Measurements from ENCODE around the gene PSG1. TPM values are rescaled to one million over a fixed set of nuclear protein-coding genes. Genes with fewer than 3 reads are reported as not detected.
"Not testable (repeated sequence)": the region's sequence is repeated elsewhere in the genome, so short reads cannot be mapped to it uniquely, and the experiment has no call there.

PSG1 gene
- total RNA-seq, 2 experiments from 2014 or later: not detected

DNA sequence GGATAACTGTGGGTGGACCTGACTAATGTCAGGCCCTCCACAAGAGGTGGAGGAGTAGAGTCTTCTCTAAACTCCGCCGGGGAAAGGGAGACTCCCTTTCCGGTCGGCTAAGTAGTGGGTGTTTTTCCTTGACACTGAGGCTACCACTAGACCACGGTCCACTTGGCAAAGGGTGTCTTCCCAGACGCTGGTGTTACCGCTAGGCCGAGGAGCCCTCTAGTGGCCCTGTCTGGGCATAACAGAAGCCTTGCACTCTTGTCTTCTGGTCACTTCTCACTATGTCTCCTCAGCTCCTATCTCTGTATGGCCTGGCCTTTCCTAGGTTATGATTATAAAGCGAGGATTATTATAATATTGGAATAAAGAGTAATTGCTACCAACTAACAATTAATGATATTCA is 43.6 kb upstream of the PSG1 start:
- intact Hi-C loops (cut with DNase I, micrococcal nuclease); H3K4me3 Mint-ChIP-seq; H3K4me3 ChIP-seq (ENCODE audit: low read length); POLR2A ChIA-PET; CTCF ChIA-PET; H3K36me3 Mint-ChIP-seq (ENCODE audit: low read depth); H3K36me3 ChIP-seq (ENCODE audit: insufficient read depth, low read length); H3K9me3 Mint-ChIP-seq; H3K9me3 ChIP-seq (ENCODE audit: control insufficient read depth in 1 of 2, insufficient read depth in 1 of 2, low read length in 2 of 2); H3K27ac ChIP-seq (ENCODE audit: low read depth in 1 of 2, low read length in 2 of 2); H3K27me3 ChIP-seq (ENCODE audit: control insufficient read depth in 1 of 2, insufficient read depth in 2 of 2, low read length in 2 of 2); H3K4me1 ChIP-seq (ENCODE audit: insufficient read depth, low read length); H3K4me1 Mint-ChIP-seq (ENCODE audit: low read depth); ATAC-seq (ENCODE audit: poor library complexity); H3K27ac Mint-ChIP-seq: not testable (repeated sequence)
- H3K27me3 Mint-ChIP-seq: peaks cover 32% of the 10 kb centered on the region
- TF ChIP-seq, protein P1, sequence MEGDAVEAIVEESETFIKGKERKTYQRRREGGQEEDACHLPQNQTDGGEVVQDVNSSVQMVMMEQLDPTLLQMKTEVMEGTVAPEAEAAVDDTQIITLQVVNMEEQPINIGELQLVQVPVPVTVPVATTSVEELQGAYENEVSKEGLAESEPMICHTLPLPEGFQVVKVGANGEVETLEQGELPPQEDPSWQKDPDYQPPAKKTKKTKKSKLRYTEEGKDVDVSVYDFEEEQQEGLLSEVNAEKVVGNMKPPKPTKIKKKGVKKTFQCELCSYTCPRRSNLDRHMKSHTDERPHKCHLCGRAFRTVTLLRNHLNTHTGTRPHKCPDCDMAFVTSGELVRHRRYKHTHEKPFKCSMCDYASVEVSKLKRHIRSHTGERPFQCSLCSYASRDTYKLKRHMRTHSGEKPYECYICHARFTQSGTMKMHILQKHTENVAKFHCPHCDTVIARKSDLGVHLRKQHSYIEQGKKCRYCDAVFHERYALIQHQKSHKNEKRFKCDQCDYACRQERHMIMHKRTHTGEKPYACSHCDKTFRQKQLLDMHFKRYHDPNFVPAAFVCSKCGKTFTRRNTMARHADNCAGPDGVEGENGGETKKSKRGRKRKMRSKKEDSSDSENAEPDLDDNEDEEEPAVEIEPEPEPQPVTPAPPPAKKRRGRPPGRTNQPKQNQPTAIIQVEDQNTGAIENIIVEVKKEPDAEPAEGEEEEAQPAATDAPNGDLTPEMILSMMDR (IDR thresholded peaks at IDR 0.05): peak; percentile 43
- DNase-seq: peak in 2 of 14 experiments; percentile 13 to 24

- POLR2A ChIA-PET; H3K4me3 ChIP-seq (ENCODE audit: low read length); H3K4me3 Mint-ChIP-seq; ATAC-seq (ENCODE audit: poor library complexity); H3K4me1 Mint-ChIP-seq (ENCODE audit: low read depth); H3K9me3 ChIP-seq (ENCODE audit: control insufficient read depth in 1 of 2, insufficient read depth in 1 of 2, low read length in 2 of 2); H3K36me3 Mint-ChIP-seq (ENCODE audit: low read depth); H3K36me3 ChIP-seq (ENCODE audit: insufficient read depth, low read length); H3K27ac Mint-ChIP-seq; H3K27me3 ChIP-seq (ENCODE audit: control insufficient read depth in 1 of 2, insufficient read depth in 2 of 2, low read length in 2 of 2); CTCF ChIA-PET; intact Hi-C loops (cut with DNase I, micrococcal nuclease); DNase-seq; H3K27ac ChIP-seq (ENCODE audit: low read depth in 1 of 2, low read length in 2 of 2); H3K4me1 ChIP-seq (ENCODE audit: insufficient read depth, low read length); H3K9me3 Mint-ChIP-seq: not testable (repeated sequence)
- H3K27me3 Mint-ChIP-seq: peaks cover 18% of the 10 kb centered on the region
Observed at GRCh38 chr19:42920971-42921370, 41.5 kb upstream of the PSG1 start.

GRCh38 chr19:42919757-42920079 is 40.2 kb upstream of the PSG1 start:
- DNase-seq: no peak
- TF ChIP-seq, protein P1 (IDR thresholded peaks at IDR 0.05): no peak
- peaks cover 6% of the 10 kb centered on the region for H3K27me3 Mint-ChIP-seq
- H3K9me3 Mint-ChIP-seq: no peaks in the 10 kb centered on the region
- ChIA-PET CTCF (no interaction called here), POLR2A (no interaction called here)
- H3K27ac ChIP-seq (ENCODE audit: low read depth in 1 of 2, low read length in 2 of 2): no peak overlapping the region
- intact Hi-C loops (cut with DNase I, micrococcal nuclease): no loop called here
- no peaks in the 10 kb centered on the region for H3K9me3 ChIP-seq (ENCODE audit: control insufficient read depth in 1 of 2, insufficient read depth in 1 of 2, low read length in 2 of 2)
- H3K4me1 ChIP-seq (ENCODE audit: insufficient read depth, low read length): no peaks in the 10 kb centered on the region
- no peaks in the 10 kb centered on the region for H3K36me3 ChIP-seq (ENCODE audit: insufficient read depth, low read length)
- no peak overlapping the region for H3K27ac Mint-ChIP-seq
- peaks cover 0 to 2% of the 10 kb centered on the region in 2 experiments for H3K27me3 ChIP-seq (ENCODE audit: control insufficient read depth in 1 of 2, insufficient read depth in 2 of 2, low read length in 2 of 2)
- no peaks in the 10 kb centered on the region for H3K36me3 Mint-ChIP-seq (ENCODE audit: low read depth)
- no peak for ATAC-seq (ENCODE audit: poor library complexity)
- no peak overlapping the region for H3K4me3 Mint-ChIP-seq
- H3K4me1 Mint-ChIP-seq (ENCODE audit: low read depth): no peaks in the 10 kb centered on the region
- no peak overlapping the region for H3K4me3 ChIP-seq (ENCODE audit: low read length)

DNA sequence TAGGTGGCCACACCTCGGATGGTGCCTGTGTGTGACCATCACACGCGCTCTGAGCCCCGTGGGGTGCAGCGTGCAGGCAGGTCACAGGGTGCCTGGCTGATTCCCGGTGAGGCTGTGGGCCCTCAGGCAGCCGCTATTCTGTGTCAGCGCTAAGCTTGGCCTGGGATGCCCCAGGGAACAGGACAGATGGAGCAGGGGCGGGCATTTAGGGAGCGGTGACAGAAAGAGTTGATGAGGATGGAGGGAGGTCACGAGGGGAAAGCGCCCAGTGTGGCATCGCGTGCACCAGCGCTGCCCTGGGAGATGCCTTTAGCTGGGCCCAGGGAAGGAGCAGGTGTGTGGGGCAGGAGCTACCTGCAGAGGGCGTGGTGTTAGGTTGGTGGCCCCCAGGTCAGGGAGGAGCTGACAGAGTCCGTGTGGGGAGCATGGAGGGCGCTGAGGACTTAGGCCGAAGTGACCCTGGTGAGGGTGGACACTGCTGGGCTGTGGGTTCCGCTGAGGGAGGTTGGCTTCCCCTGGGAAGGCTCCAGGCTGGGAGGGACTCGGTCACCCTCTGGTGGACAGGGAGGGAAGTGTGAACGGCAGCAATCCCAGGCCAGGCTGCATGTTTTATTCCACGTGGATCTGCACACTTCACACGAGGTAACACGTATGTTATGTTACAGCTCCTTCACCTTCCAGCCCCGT is 39.7 kb upstream of the PSG1 start:
- H3K4me1 ChIP-seq (ENCODE audit: insufficient read depth, low read length); H3K4me3 ChIP-seq (ENCODE audit: low read length); H3K27ac ChIP-seq (ENCODE audit: low read depth in 1 of 2, low read length in 2 of 2); H3K27me3 ChIP-seq (ENCODE audit: control insufficient read depth in 1 of 2, insufficient read depth in 2 of 2, low read length in 2 of 2); H3K27me3 Mint-ChIP-seq; DNase-seq; intact Hi-C loops (cut with DNase I, micrococcal nuclease); H3K9me3 ChIP-seq (ENCODE audit: control insufficient read depth in 1 of 2, insufficient read depth in 1 of 2, low read length in 2 of 2); CTCF ChIA-PET; ATAC-seq (ENCODE audit: poor library complexity); POLR2A ChIA-PET; H3K4me3 Mint-ChIP-seq; H3K27ac Mint-ChIP-seq; H3K36me3 ChIP-seq (ENCODE audit: insufficient read depth, low read length); H3K9me3 Mint-ChIP-seq; H3K4me1 Mint-ChIP-seq (ENCODE audit: low read depth); H3K36me3 Mint-ChIP-seq (ENCODE audit: low read depth): not testable (repeated sequence)

GRCh38 chr19:42918377-42919069 is 39.0 kb upstream of the PSG1 start:
- POLR2A ChIA-PET; H3K27me3 ChIP-seq (ENCODE audit: control insufficient read depth in 1 of 2, insufficient read depth in 2 of 2, low read length in 2 of 2); ATAC-seq (ENCODE audit: poor library complexity); H3K27ac ChIP-seq (ENCODE audit: low read depth in 1 of 2, low read length in 2 of 2); H3K4me3 Mint-ChIP-seq; H3K36me3 Mint-ChIP-seq (ENCODE audit: low read depth); H3K27me3 Mint-ChIP-seq; H3K9me3 ChIP-seq (ENCODE audit: control insufficient read depth in 1 of 2, insufficient read depth in 1 of 2, low read length in 2 of 2); H3K27ac Mint-ChIP-seq; H3K4me1 ChIP-seq (ENCODE audit: insufficient read depth, low read length); H3K4me1 Mint-ChIP-seq (ENCODE audit: low read depth); H3K4me3 ChIP-seq (ENCODE audit: low read length); CTCF ChIA-PET; H3K36me3 ChIP-seq (ENCODE audit: insufficient read depth, low read length); DNase-seq; H3K9me3 Mint-ChIP-seq; intact Hi-C loops (cut with DNase I, micrococcal nuclease): not testable (repeated sequence)

DNA sequence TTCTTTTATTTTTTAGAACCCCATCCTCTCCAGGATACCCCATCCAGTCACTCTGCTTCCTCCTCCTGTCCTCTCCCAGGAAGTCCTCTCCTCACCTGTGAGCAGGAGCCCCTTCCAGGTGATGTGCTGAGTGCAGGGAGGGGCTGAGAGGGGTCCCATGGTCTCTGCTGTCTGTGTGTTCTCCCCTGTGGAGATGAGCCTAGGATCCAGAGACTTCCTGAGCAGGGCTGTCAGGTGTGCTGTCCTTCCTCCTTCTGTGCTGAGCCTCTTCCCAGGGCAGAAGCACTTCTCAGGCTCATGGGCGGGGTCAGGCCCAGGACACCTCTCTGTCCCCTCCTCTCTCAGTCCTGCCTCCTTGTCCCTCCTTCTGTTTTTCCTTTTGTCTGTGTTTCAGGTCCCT is 38.1 kb upstream of the PSG1 start, which contains the start of gene PSG6:
Gene PSG6 (minus strand): TSS at position 261 of the 400 bp plus-strand sequence. CDS start 102 bp downstream, at position 159.
- H3K27ac ChIP-seq (ENCODE audit: low read depth in 1 of 2, low read length in 2 of 2); POLR2A ChIA-PET; H3K9me3 ChIP-seq (ENCODE audit: control insufficient read depth in 1 of 2, insufficient read depth in 1 of 2, low read length in 2 of 2); intact Hi-C loops (cut with DNase I, micrococcal nuclease); H3K4me3 ChIP-seq (ENCODE audit: low read length); H3K4me1 ChIP-seq (ENCODE audit: insufficient read depth, low read length); ATAC-seq (ENCODE audit: poor library complexity); H3K9me3 Mint-ChIP-seq; H3K36me3 ChIP-seq (ENCODE audit: insufficient read depth, low read length); DNase-seq; H3K27ac Mint-ChIP-seq; H3K4me3 Mint-ChIP-seq; H3K4me1 Mint-ChIP-seq (ENCODE audit: low read depth); CTCF ChIA-PET; H3K27me3 Mint-ChIP-seq; H3K36me3 Mint-ChIP-seq (ENCODE audit: low read depth); H3K27me3 ChIP-seq (ENCODE audit: control insufficient read depth in 1 of 2, insufficient read depth in 2 of 2, low read length in 2 of 2): not testable (repeated sequence)

Data from CD4-positive, alpha-beta T cell (primary cell).